Aorta (tissue), 5 donors: Measurements from ENCODE around the gene NDUFC1. TPM values are rescaled to one million over a fixed set of nuclear protein-coding genes. Genes with fewer than 3 reads are reported as not detected.
A peak's percentile ranks its signal among the peaks of the same experiment; 100 is the strongest.

Experiments
- ATAC-seq: fragments of 200-7000 bp; cut with Tn5 transposase; one replicate; pipeline ENCODE4 v1.9.1; 2022; ENCODE audit warnings: moderate library complexity; ENCODE audit not compliant: low FRiP score
- DNase-seq, 2 donors: peaks; one replicate each; pipeline ENCODE4 v3.0.0-alpha.2; 2020
- H3K27ac ChIP-seq, 2 donors: one replicate each; pipeline ENCODE4 v1.5.1; 2013; ENCODE audit warnings: low read length in 2 of 2, mild to moderate bottlenecking in 2 of 2, moderate library complexity in 2 of 2, control low read depth in 1 of 2, inconsistent platforms in 1 of 2, low read depth in 1 of 2
- H3K27me3 ChIP-seq, 2 donors: one replicate each; pipeline ENCODE4 v1.6.1; 2013; ENCODE audit warnings: control low read depth in 1 of 2, low read length in 1 of 2, mild to moderate bottlenecking in 1 of 2, moderate library complexity in 1 of 2; ENCODE audit not compliant: insufficient read depth in 2 of 2, control insufficient read depth in 1 of 2
- H3K36me3 ChIP-seq, 2 donors: one replicate each; pipeline ENCODE4 v1.6.1; 2013; ENCODE audit warnings: control low read depth in 1 of 2, low read length in 1 of 2, mild to moderate bottlenecking in 1 of 2; ENCODE audit not compliant: insufficient read depth in 2 of 2, control insufficient read depth in 1 of 2
- H3K4me1 ChIP-seq, 2 donors: one replicate each; pipeline ENCODE4 v1.6.1; 2013; ENCODE audit warnings: low read length in 2 of 2, control low read depth in 1 of 2, mild to moderate bottlenecking in 1 of 2, moderate library complexity in 1 of 2; ENCODE audit not compliant: insufficient read depth in 2 of 2, control insufficient read depth in 1 of 2
- H3K4me3 ChIP-seq, 2 donors: one replicate each; pipeline ENCODE4 v1.5.1; 2013; ENCODE audit warnings: low read length in 2 of 2, control low read depth in 1 of 2, mild to moderate bottlenecking in 1 of 2
- H3K9me3 ChIP-seq: one replicate; pipeline ENCODE4 v1.6.1; 2013; ENCODE audit warnings: mild to moderate bottlenecking, low read length; ENCODE audit not compliant: control insufficient read depth
- WGBS, 2 donors: extraction: QIAGEN DNeasy Blood & Tissue Kit; methylation state at CpG; one replicate each; pipeline ENCODE4 v1.1.7; 2013; 5-methylcytosine and 5-hydroxymethylcytosine counted together
- intact Hi-C, 2 donors: fragments of 100-400 bp; cut with DNase I; formaldehyde crosslinking; loops; one replicate each; pipeline versions ENCODE4 v1.14.2 to v1.15.0; 2022
- polyA plus RNA-seq, 2 donors: library from polyadenylated mRNA; stranded (reverse); fragments of 200-250 nt; gene quantifications; one replicate each; pipeline ENCODE4 v1.2.3, GENCODE V29; 2013
- total RNA-seq, 2 donors: library from RNA; stranded (reverse); fragmentation: NEBNext Ultra II Directional; extraction: Animal tissue kit (Norgen Biotek cat#: 25700); gene quantifications; one replicate each; pipeline ENCODE4 v1.2.1, GENCODE V29; 2021
- donor health status: healthy with polysubstance abuse.
- donor health status: Bipolar disorder and iron deficiency.
- donor health status: DM: no; HTN: no; CAD: no.
- donor health status: DM: no; HTN: no; CAD: no.
- donor health status: DM: yes; HTN: yes; CAD: no.

The NDUFC1 gene
- total and polyA plus RNA-seq, 4 donors: 38.8 to 104 (median 68.8) TPM

DNA sequence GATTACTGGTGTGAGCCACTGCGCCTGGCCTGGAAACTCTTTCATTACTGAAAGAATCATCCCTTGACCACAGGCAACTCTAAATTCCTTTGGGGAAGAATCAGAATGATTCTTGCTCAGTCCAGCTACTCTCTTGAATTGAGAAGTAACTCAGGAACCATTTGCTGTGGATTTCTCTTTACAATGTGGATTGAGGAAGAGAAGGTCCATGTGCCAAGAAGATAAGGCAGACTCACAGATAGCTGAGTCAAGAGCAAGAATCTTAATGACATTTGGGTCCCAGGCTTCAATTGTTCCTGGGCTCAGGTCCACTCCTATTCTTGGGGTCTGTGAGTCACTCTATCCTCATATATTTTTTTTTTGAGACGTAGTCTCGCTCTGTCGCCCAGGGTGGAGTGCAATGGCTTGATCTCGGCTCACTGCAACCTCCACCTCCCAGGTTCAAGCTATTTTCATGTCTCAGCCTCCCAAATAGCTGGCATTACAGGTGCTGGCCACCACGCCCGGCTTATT is 16.0 kb downstream of the NDUFC1 start:
- intact Hi-C loops: no loop called here
- Histone ChIP-seq H3K27me3 (no peaks in the 10 kb centered on the region), H3K27ac (no peak overlapping the region), H3K4me1 (peaks cover 0 to 5% of the 10 kb centered on the region in 2 donors), H3K36me3 (peaks cover 0 to 8% of the 10 kb centered on the region in 2 donors), H3K9me3 (no peaks in the 10 kb centered on the region), H3K4me3 (no peak overlapping the region)
- ATAC-seq: no peak
- WGBS, 2 donors: 88 to 94% methylated on average over 7 of the region's 7 CpGs
- no peak for DNase-seq

DNA sequence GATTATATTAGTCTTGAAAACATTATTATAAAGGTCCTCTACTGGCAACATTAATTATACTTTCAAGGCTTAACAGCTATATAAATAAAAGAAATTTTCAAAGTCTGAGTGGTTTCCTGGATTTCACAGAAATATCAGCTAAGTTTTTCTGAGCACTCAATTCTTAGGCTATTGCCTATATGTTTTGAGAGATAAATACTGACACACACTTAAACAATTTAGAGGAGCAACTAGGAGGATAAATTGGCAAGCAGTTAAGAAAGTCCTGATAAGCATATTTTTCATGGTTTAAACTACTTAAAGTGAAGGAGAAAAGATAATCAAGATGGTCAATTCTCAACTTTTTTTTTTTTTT is 19.6 kb downstream of the NDUFC1 start:
- H3K36me3 ChIP-seq: no peaks in the 10 kb centered on the region
- intact Hi-C loops: no loop called here
- DNase-seq (no peak), ATAC-seq (no peak)
- peaks cover 0 to 5% of the 10 kb centered on the region in 2 donors for H3K4me1 ChIP-seq
- no peak overlapping the region for H3K4me3 ChIP-seq
- no peaks in the 10 kb centered on the region for H3K9me3 ChIP-seq
- H3K27me3 ChIP-seq: no peaks in the 10 kb centered on the region
- no peak overlapping the region for H3K27ac ChIP-seq

DNA sequence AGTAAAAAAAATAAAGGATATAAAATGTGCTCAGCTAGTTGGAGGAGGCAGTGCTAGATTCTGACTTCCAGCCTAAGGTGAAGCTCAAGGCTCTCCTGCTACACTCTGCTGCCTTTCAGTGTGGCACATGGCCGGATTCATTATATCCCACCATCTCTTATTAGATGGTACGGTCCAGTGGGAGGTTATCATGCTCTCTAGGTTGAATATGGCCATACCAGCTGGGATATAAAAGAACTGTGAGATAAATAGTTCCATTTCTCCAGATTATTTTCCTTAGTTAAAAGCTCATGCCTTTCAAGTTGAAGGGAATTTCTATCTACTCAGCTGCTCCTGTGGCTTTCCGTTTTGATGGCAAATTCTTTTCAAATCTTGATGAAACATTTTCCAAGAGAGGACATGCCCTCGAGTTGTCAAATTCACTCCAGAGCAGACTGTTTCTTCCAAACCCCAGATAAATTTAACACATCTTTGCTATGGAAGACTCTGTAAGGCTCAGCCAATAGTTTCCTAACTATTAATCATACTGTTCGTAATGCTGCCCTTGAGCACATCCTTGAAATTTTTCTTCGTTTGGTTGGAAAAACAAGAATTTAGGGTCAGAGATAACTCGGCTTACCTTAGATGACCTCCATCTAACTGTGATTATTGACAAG is 20.1 kb downstream of the NDUFC1 start:
- Histone ChIP-seq H3K36me3 (no peaks in the 10 kb centered on the region), H3K9me3 (no peaks in the 10 kb centered on the region), H3K4me3 (no peak overlapping the region), H3K4me1 (peaks cover 0 to 5% of the 10 kb centered on the region in 2 donors), H3K27ac (no peak overlapping the region), H3K27me3 (no peaks in the 10 kb centered on the region)
- 37 to 53% methylated on average over 7 of the region's 7 CpGs for WGBS, 2 donors
- intact Hi-C loops: no loop called here
- ATAC-seq (no peak), DNase-seq (no peak)

GRCh38 chr4:139279760-139280620 is 22.3 kb downstream of the NDUFC1 start, which contains the start of gene MGARP:
Gene MGARP, minus strand, starts transcription at chr4:139280225. Its CDS starts 67 bp downstream, at chr4:139280158.
- intact Hi-C loops: loop anchor here in 1 of 2 donors (5.0 kb wide), 1 partner anchor 38 kb away; no protein-coding TSS in a partner anchor

GRCh38 chr4:139278912-139279759 is 23.1 kb downstream of the NDUFC1 start:
- peak overlapping the region; percentile 56 to 76 for H3K4me3 ChIP-seq
- DNase-seq (peak in 1 of 2 donors; percentile 80), ATAC-seq (peak; percentile 77)
- H3K4me1 ChIP-seq: peaks cover 0 to 5% of the 10 kb centered on the region in 2 donors
- no peak overlapping the region for H3K27ac ChIP-seq
- no peaks in the 10 kb centered on the region for H3K9me3 ChIP-seq
- no peaks in the 10 kb centered on the region for H3K36me3 ChIP-seq
- H3K27me3 ChIP-seq: no peaks in the 10 kb centered on the region
- intact Hi-C loops: loop anchor here in 1 of 2 donors (5.0 kb wide), 1 partner anchor 37 kb away; no protein-coding TSS in a partner anchor
- WGBS, 2 donors: 28 to 29% methylated on average over 40 of the region's 40 CpGs

More at GRCh38 chr4:139279760-139280620, 22.3 kb downstream of the NDUFC1 start, which contains the start of gene MGARP:
- Histone ChIP-seq H3K36me3 (no peaks in the 10 kb centered on the region), H3K4me1 (peaks cover 0 to 5% of the 10 kb centered on the region in 2 donors), H3K4me3 (peak within 1 kb of the TSS; percentile 56 to 76), H3K27ac (no peak within 1 kb of the TSS), H3K9me3 (no peaks in the 10 kb centered on the region), H3K27me3 (no peaks in the 10 kb centered on the region)
- 2 to 3% methylated on average over 45 to 51 of the region's 51 CpGs for WGBS, 2 donors
- DNase-seq: peak; percentile 58 to 83
- ATAC-seq: peak; percentile 89

GRCh38 chr4:139278485-139278884 is 23.8 kb downstream of the NDUFC1 start:
- ATAC-seq: no peak

GRCh38 chr4:139275281-139275735 is 27.0 kb downstream of the NDUFC1 start:
- WGBS, 2 donors: 94 to 95% methylated on average over 4 of the region's 4 CpGs
- no peak for ATAC-seq
- H3K27ac ChIP-seq: no peak overlapping the region
- no peaks in the 10 kb centered on the region for H3K9me3 ChIP-seq
- no peaks in the 10 kb centered on the region for H3K27me3 ChIP-seq
- intact Hi-C loops: loop anchor here in 1 of 2 donors (5.0 kb wide), 1 partner anchor 33 kb away; no protein-coding TSS in a partner anchor
- no peaks in the 10 kb centered on the region for H3K4me1 ChIP-seq
- H3K36me3 ChIP-seq: no peaks in the 10 kb centered on the region
- H3K4me3 ChIP-seq: no peak overlapping the region
- no peak for DNase-seq

More at GRCh38 chr4:139278485-139278884, 23.8 kb downstream of the NDUFC1 start:
- Histone ChIP-seq H3K27ac (no peak overlapping the region), H3K4me1 (peaks cover 0 to 5% of the 10 kb centered on the region in 2 donors), H3K4me3 (no peak overlapping the region), H3K27me3 (no peaks in the 10 kb centered on the region), H3K36me3 (no peaks in the 10 kb centered on the region), H3K9me3 (no peaks in the 10 kb centered on the region)
- WGBS, 2 donors: 93 to 95% methylated on average over 16 of the region's 16 CpGs
- intact Hi-C loops: loop anchor here in 1 of 2 donors (5.0 kb wide), 1 partner anchor 36 kb away; no protein-coding TSS in a partner anchor
- no peak for DNase-seq

DNA sequence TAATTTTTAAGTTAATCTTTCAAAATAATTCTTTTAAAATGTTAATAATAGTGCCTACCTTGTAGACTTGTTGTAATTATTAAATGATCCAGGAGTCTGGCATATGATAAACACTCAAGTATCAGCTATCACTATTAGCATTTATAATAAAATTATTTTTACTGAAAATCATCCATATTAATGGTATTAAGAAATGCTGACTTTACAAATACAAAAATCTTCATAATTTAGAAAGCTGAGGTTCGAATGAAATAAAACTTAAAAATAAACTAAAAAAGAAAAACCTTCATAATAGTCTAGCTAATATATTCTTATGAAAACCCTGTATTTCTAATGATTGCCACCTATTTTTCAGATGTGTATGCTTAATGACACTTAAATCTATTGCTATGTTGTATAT is 27.5 kb downstream of the NDUFC1 start:
- WGBS, 2 donors: 97 to 100% methylated on average over 1 of the region's 1 CpG
- DNase-seq (no peak), ATAC-seq (no peak)
- no peak overlapping the region for H3K27ac ChIP-seq
- no peaks in the 10 kb centered on the region for H3K36me3 ChIP-seq
- no peaks in the 10 kb centered on the region for H3K4me1 ChIP-seq
- no peaks in the 10 kb centered on the region for H3K9me3 ChIP-seq
- no peak overlapping the region for H3K4me3 ChIP-seq
- intact Hi-C loops: loop anchor here in 1 of 2 donors (5.0 kb wide), 1 partner anchor 32 kb away; no protein-coding TSS in a partner anchor
- no peaks in the 10 kb centered on the region for H3K27me3 ChIP-seq
